Gastroesophageal sphincter (tissue), 4 donors: ENCODE measurements around the gene ZNF664. TPM values are rescaled to one million over a fixed set of nuclear protein-coding genes. Genes with fewer than 3 reads are reported as not detected.

ENCODE experiments used
- small RNA-seq, 4 donors: library from RNA; depleted of rRNA; stranded (forward); fragments of <200 nt; gene quantifications; one replicate each; pipeline ENCODE3, GENCODE V24; 2016
- total RNA-seq, 4 donors: library from RNA; depleted of rRNA; stranded (reverse); fragments of >200 nt; gene quantifications; one replicate each; pipeline ENCODE4 v1.1.0, GENCODE V29; 2016

Gene ZNF664
- total RNA-seq, 4 donors from 2014 or later, result 58.7 to 95.5 (median 78.2) TPM

Small RNA genes lying within 50 kb of the gene (small RNA-seq; reads per million reads assigned to genes)
- gene AC068790.4 (0 reads per million in 4 donors), gene AC068790.6 (0 to 0.38 (median 0) reads per million in 4 donors)

Other genes with a start within 250 kb of the ZNF664 start
- gene DNAH10, start 210.9 kb upstream of the ZNF664 start, total RNA-seq, result not detected
- 10 to 100 TPM; 26.2 to 74.3 (median 34.2) TPM for gene CCDC92, start 384 bp upstream of the ZNF664 start, total RNA-seq